A549 treated with GW870086 at 1 μM for 4 hours (cell line): ENCODE data around the gene OR56B4. TPM values are rescaled to one million over a fixed set of nuclear protein-coding genes. Genes with fewer than 3 reads are reported as not detected.

Source experiments
- total RNA-seq: library from RNA; stranded (reverse); fragments of 200-300 nt; extraction: Qiagen RNA extraction; gene quantifications from 5 replicates; pipeline ENCODE4 v1.2.3, GENCODE V29; 2022; ENCODE audit warnings: low read depth

Gene OR56B4, protein sequence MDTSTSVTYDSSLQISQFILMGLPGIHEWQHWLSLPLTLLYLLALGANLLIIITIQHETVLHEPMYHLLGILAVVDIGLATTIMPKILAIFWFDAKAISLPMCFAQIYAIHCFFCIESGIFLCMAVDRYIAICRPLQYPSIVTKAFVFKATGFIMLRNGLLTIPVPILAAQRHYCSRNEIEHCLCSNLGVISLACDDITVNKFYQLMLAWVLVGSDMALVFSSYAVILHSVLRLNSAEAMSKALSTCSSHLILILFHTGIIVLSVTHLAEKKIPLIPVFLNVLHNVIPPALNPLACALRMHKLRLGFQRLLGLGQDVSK
- not detected in 5 replicates for total RNA-seq

DNA sequence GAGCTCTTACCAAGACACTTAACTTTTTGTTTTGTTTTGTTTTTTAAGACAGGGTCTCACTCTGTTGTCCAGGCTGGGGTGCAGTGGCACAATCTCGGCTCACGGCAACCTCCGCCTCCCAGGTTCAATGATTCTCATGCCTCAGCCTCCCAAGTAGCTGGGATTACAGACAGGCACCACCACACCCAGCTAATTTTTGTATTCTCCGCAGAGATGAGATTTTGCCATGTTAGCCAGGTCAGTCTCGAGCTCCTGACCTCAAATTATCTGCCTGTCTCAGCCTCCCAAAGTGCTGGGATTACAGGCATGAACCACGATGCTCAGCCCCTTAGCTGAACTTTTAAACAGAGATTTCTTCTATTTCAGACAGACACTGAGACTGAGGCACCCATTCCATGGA is at the start of gene OR56B4:
Gene OR56B4, plus strand, starts transcription at position 301 of the 400 bp plus-strand sequence. Its CDS starts 95 bp downstream, at position 396.

Other genes with a start within 250 kb of the OR56B4 start
- not detected in 5 replicates for gene OR52E8, start 250.0 kb upstream of the OR56B4 start, total RNA-seq
- gene OR52E4, start 227.1 kb upstream of the OR56B4 start, total RNA-seq = not detected in 5 replicates
- gene OR52E5, start 214.5 kb upstream of the OR56B4 start, total RNA-seq = not detected in 5 replicates
- gene OR56A3, start 165.4 kb upstream of the OR56B4 start, total RNA-seq = not detected in 5 replicates
- not detected in 5 replicates for gene OR56A5, start 139.2 kb upstream of the OR56B4 start, total RNA-seq
- gene OR52L1, start 120.7 kb upstream of the OR56B4 start, total RNA-seq = not detected in 5 replicates
- not detected in 5 replicates for gene OR56A4, start 100.7 kb upstream of the OR56B4 start, total RNA-seq
- gene OR56A1, start 76.9 kb upstream of the OR56B4 start, total RNA-seq = not detected in 5 replicates
- not detected in 5 replicates for gene OR52B2, start 62.6 kb downstream of the OR56B4 start, total RNA-seq
- not detected in 5 replicates for gene OR52W1, start 91.5 kb downstream of the OR56B4 start, total RNA-seq
- not detected in 5 replicates for gene C11orf42, start 97.9 kb downstream of the OR56B4 start, total RNA-seq
- gene FHIP1B, start 127.0 kb downstream of the OR56B4 start, total RNA-seq = 14.0 to 19.4 TPM (median 17.4 TPM) in 5 replicates
- 0.07 TPM in 1 of 5 replicates, not detected in the others for gene CNGA4, start 131.4 kb downstream of the OR56B4 start, total RNA-seq
- gene CCKBR, start 152.2 kb downstream of the OR56B4 start, total RNA-seq = not detected in 5 replicates
- gene CAVIN3, start 212.8 kb downstream of the OR56B4 start, total RNA-seq = 24.5 to 34.6 TPM (median 27.8 TPM) in 5 replicates